Glutamatergic neuron (in vitro differentiated cells): ENCODE results near the gene TRIM8. TPM values are rescaled to one million over a fixed set of nuclear protein-coding genes. Genes with fewer than 3 reads are reported as not detected.
A peak's percentile ranks its signal among the peaks of the same experiment; 100 is the strongest.

Experiments used
- DNase-seq: peaks from one replicate; pipeline ENCODE4 v3.0.0; 2022
- H3K27ac Mint-ChIP-seq: one replicate; pipeline ENCODE4 v1.8.0; 2020; ENCODE audit warnings: mild to moderate bottlenecking, mixed read lengths, inconsistent platforms; ENCODE audit not compliant: unreplicated experiment
- H3K27me3 Mint-ChIP-seq: one replicate; pipeline ENCODE4 v1.8.0; 2020; ENCODE audit warnings: mild to moderate bottlenecking, moderate library complexity, mixed read lengths, inconsistent platforms; ENCODE audit not compliant: unreplicated experiment
- H3K36me3 Mint-ChIP-seq: one replicate; pipeline ENCODE4 v1.8.0; 2020; ENCODE audit warnings: mild to moderate bottlenecking, mixed read lengths, inconsistent platforms; ENCODE audit not compliant: unreplicated experiment
- H3K4me1 Mint-ChIP-seq: one replicate; pipeline ENCODE4 v1.8.0; 2020; ENCODE audit warnings: mild to moderate bottlenecking, low read depth, mixed read lengths, inconsistent platforms; ENCODE audit not compliant: unreplicated experiment
- H3K4me3 Mint-ChIP-seq: one replicate; pipeline ENCODE4 v1.8.0; 2020; ENCODE audit warnings: mild to moderate bottlenecking, mixed read lengths, inconsistent platforms; ENCODE audit not compliant: unreplicated experiment
- H3K9me3 Mint-ChIP-seq: one replicate; pipeline ENCODE4 v1.8.0; 2020; ENCODE audit warnings: mild to moderate bottlenecking, moderate library complexity, mixed read lengths, inconsistent platforms; ENCODE audit not compliant: unreplicated experiment
- total RNA-seq: library from RNA; stranded (reverse); fragmentation: NEBNext Ultra II Directional; extraction: Animal tissue kit (Norgen Biotek cat#: 25700); gene quantifications from one replicate; pipeline ENCODE4 v1.2.1, GENCODE V29; 2021; ENCODE audit not compliant: unreplicated experiment
- TF ChIP-seq, protein P1 (sequence below): fragments of 200-600 bp; sonication (generic); IDR thresholded peaks from one replicate; pipeline ENCODE4 v1.5.0; 2021; ENCODE audit not compliant: partially characterized antibody, unreplicated experiment

Gene TRIM8
- total RNA-seq, 1 donor from 2014 or later, result 74.8 TPM

DNA sequence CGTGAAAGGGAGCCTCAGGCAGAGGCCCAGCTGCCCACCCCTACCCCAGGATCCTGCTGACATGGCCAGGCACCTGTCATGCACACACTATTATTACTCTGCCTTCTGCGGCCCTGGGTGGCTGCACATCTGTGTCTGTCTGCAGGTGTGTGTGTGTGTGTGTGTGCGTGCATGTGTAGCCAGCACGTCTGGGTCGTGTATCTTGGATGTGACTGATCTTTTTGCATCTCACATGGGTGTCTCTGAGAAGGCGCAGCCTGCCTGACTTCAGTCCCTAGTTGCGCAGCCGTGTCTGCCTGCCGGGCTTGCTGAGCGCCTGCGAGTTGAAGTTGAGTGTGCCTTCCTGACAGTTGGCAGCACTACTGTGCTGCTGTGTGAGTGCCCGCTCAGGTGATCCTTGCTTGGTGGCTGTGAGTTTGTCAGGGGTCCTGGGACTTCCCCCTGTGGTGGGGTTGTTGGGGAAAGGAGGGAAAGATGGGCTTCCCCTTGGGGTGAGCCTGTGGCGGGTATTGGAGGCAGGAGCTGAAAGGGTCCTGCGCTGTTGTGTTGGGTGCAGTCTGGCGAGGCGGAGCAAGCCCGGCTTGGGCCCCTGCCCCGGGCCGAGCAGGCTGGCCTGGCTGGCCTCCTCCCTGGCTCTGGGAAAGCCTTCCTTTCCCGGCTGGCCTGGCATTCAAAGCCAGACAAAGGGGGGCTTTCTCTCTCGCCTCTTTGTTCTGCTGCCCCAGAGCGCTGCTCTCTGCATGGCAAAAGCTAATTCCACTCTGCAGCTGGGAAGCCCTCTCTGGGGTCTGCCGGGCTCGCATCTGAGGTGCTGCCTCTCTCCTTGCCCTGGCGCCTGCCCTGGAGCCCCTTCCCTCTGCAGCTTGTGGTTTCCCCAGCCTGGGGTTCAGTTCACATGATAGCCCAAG lies 4.9 kb downstream of the TRIM8 start:
- peaks cover 35% of the 10 kb centered on the region for H3K4me1 Mint-ChIP-seq

DNA sequence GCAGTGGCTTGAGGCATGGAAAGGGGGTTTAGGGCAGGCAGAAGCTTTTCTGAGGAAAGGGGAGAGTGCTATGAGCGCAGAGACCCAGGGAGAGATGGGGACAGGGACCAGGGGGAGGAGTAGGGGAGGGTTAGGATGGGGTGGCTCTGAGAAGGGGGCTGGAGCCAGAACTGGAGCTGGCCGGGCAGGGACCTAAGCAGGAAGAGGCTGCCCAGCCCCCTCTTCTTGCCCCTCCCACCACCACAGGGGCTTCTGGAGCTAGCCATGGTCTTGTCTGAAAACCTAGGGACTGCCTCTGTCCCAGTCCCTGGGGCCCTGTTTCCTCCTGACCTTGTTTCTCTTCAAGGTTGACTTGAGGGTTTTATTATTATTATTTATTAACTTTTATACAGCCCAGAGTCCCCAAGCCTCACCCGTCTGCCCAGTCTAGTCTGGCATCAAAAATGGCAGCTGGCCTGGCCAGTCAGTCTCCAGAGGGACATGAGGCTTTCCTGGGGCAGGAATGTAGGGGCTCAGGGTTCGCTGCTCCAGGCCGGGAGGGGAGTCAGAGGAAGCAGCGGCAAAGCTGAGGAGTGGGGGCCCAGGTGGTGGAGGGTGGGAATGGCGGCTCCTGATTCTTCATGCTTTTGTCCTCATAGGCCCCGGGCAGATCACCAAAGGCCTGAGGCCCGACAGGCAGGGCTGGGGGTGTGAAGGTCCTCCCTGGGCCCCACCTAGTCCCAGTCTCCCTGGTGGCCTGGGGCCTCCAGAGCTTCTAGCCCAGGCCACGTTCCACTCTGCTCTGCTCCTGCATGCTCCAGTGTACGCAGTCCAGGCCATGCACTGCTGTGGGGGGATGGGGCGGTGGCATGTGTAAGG lies 5.7 kb downstream of the TRIM8 start:
- Mint-ChIP-seq H3K36me3 (no peaks in the 10 kb centered on the region), H3K27ac (peak overlapping the region; percentile 59), H3K27me3 (peaks cover 23% of the 10 kb centered on the region), H3K4me3 (peak overlapping the region; percentile 65), H3K4me1 (peaks cover 35% of the 10 kb centered on the region), H3K9me3 (peaks cover 24% of the 10 kb centered on the region)
- TF ChIP-seq, protein P1, sequence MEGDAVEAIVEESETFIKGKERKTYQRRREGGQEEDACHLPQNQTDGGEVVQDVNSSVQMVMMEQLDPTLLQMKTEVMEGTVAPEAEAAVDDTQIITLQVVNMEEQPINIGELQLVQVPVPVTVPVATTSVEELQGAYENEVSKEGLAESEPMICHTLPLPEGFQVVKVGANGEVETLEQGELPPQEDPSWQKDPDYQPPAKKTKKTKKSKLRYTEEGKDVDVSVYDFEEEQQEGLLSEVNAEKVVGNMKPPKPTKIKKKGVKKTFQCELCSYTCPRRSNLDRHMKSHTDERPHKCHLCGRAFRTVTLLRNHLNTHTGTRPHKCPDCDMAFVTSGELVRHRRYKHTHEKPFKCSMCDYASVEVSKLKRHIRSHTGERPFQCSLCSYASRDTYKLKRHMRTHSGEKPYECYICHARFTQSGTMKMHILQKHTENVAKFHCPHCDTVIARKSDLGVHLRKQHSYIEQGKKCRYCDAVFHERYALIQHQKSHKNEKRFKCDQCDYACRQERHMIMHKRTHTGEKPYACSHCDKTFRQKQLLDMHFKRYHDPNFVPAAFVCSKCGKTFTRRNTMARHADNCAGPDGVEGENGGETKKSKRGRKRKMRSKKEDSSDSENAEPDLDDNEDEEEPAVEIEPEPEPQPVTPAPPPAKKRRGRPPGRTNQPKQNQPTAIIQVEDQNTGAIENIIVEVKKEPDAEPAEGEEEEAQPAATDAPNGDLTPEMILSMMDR, result no peak
- DNase-seq, result no peak

More for the DNA sequence above, 4.9 kb downstream of the TRIM8 start:
- TF ChIP-seq, protein P1, result no peak
- H3K9me3 Mint-ChIP-seq, result peaks cover 23% of the 10 kb centered on the region
- no peaks in the 10 kb centered on the region for H3K36me3 Mint-ChIP-seq
- H3K27ac Mint-ChIP-seq, result peak overlapping the region; percentile 83
- no peak for DNase-seq
- peaks cover 25% of the 10 kb centered on the region for H3K27me3 Mint-ChIP-seq
- peak overlapping the region; percentile 99 for H3K4me3 Mint-ChIP-seq

DNA sequence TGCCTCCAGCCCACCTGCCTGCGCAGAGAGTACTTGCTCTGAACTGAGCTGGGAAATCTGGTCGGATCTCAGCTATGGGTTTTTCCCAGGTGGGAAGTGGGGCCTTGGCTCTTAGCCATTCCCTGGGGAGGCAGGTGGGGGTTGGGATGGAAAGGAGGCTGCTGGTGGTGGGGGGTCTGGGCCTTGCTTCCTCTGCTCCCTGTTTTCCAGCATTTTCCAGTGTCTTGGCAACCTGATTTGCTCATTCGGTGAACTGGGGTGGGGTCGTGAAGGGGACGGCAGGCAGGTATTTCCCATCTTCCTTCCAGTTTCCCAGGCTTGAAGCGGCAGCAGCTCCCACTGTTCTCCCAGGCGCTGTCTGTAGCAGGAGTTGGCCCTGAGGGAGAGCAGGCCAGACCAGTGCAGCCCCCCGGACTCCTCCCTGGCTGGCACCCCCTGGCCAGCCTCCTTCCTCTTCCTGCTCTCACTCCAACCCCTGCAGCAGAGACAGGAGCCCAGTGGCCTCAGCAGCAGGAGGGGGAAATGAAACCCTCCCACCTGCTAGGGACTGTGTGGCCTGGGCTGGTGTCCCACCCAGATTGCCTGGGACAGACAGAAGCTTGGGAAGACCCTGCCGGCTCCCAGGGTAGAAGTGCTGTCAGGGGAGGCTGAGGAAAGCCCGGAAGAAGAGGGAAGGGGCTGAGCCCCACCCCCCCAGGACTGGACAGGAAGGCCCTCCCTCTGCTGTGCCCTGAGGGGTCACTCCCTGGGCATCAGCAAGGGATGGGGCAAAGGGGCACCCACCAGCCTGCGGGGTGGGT lies 6.6 kb downstream of the TRIM8 start:
- Mint-ChIP-seq H3K4me1 (peaks cover 35% of the 10 kb centered on the region), H3K4me3 (peak overlapping the region; percentile 34), H3K36me3 (peaks cover 5% of the 10 kb centered on the region), H3K27ac (peak overlapping the region; percentile 48), H3K27me3 (peaks cover 17% of the 10 kb centered on the region), H3K9me3 (peaks cover 22% of the 10 kb centered on the region)
- TF ChIP-seq, protein P1, result no peak
- DNase-seq, result no peak

DNA sequence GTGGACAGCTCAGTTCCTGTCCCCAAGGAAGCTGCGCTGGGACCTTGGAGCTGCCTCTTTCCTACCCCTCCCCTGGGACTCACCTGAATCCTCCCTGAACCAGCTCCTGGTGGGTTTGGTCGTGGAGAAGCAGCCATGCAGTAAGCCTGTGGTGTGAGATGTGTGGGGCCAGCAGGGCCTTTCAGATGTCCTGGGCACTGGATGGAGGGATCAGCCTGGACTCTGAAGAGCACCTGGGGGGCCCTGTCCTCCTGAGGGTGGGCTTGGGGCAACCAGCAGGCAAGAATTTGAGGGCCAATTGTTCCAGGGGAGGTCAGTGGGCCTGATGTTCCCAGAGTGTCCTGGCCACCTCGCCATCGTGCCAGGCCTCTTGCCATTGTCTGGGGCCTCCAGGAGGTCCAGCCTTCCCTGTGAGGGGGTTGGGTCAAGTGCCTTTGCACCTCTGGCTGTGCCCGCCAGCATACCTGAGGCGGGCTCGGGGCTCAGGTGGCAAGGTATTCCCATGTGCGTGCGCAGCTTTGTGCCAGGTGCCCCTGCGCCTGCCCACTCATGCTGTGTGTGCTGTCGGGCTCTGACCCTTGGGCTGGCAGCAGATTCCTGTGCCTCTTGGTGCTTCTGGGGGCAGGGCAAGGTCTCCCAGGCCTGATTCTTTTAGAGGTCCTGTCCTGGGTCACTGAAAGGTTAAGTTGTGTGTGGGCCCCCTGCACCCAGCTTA lies 7.3 kb downstream of the TRIM8 start:
- Mint-ChIP-seq H3K9me3 (peaks cover 17% of the 10 kb centered on the region), H3K4me1 (peaks cover 33% of the 10 kb centered on the region), H3K27ac (no peak overlapping the region), H3K27me3 (peaks cover 11% of the 10 kb centered on the region), H3K36me3 (peaks cover 5% of the 10 kb centered on the region), H3K4me3 (no peak overlapping the region)
- DNase-seq, result no peak
- TF ChIP-seq, protein P1, result no peak
